NAMALWA (cell line): ENCODE results near the gene PIRT.
"Not testable (repeated sequence)": the region's sequence is repeated elsewhere in the genome, so short reads cannot be mapped to it uniquely, and the experiment has no call there.

ENCODE experiments used
- DNase-seq: peaks from one replicate; pipeline ENCODE4 v3.0.0-alpha.2; 2015; ENCODE audit warnings: low spot score

PIRT gene

GRCh38 chr17:10837921-10838320 lies at the start of gene PIRT:
PIRT (minus strand) TSS chr17:10838087; CDS start chr17:10825645, 12,442 bp downstream.
- no peak for DNase-seq

- DNase-seq = no peak
These were observed 44.1 kb upstream of the PIRT start for GRCh38 chr17:10881959-10882358.

GRCh38 chr17:10879190-10879836 lies 41.4 kb upstream of the PIRT start:
- no peak for DNase-seq

- DNase-seq = peak; percentile 34
These were observed 38.2 kb upstream of the PIRT start for GRCh38 chr17:10875984-10876555.

- DNase-seq = peak; percentile 14
These were observed 37.6 kb upstream of the PIRT start for GRCh38 chr17:10875430-10875851.

GRCh38 chr17:10871914-10872313 lies 34.0 kb upstream of the PIRT start:
- DNase-seq = no peak

GRCh38 chr17:10870336-10871050 lies 32.6 kb upstream of the PIRT start:
- DNase-seq = no peak

GRCh38 chr17:10868744-10869143 lies 30.9 kb upstream of the PIRT start:
- DNase-seq = not testable (repeated sequence)

- no peak for DNase-seq
These were observed 21.2 kb upstream of the PIRT start for GRCh38 chr17:10859051-10859450.

GRCh38 chr17:10857976-10858375 lies 20.1 kb upstream of the PIRT start:
- DNase-seq = no peak

GRCh38 chr17:10846636-10847035 lies 8.7 kb upstream of the PIRT start:
- not testable (repeated sequence) for DNase-seq

GRCh38 chr17:10845388-10845751 lies 7.5 kb upstream of the PIRT start:
- no peak for DNase-seq

GRCh38 chr17:10844621-10845387 lies 6.9 kb upstream of the PIRT start:
- DNase-seq = peak; percentile 51

- no peak for DNase-seq
These were observed 5.9 kb upstream of the PIRT start for GRCh38 chr17:10843811-10844210.

GRCh38 chr17:10842658-10843057 lies 4.8 kb upstream of the PIRT start:
- no peak for DNase-seq

- DNase-seq = no peak
These were observed 795 bp upstream of the PIRT start for GRCh38 chr17:10838682-10839081.

- no peak for DNase-seq
These were observed 809 bp downstream of the PIRT start for GRCh38 chr17:10836966-10837590.

- no peak for DNase-seq
These were observed 1.7 kb downstream of the PIRT start for GRCh38 chr17:10836145-10836544.

GRCh38 chr17:10831696-10832095 lies 6.2 kb downstream of the PIRT start:
- no peak for DNase-seq

- no peak for DNase-seq
These were observed 9.9 kb downstream of the PIRT start for GRCh38 chr17:10827898-10828552.

- no peak for DNase-seq
These were observed 13.0 kb downstream of the PIRT start for GRCh38 chr17:10824874-10825273.

- no peak for DNase-seq
These were observed 16.1 kb downstream of the PIRT start for GRCh38 chr17:10821770-10822169.
